Esophagus muscularis mucosa (tissue), 4 donors: Measurements from ENCODE around the gene UNC5CL. TPM values are rescaled to one million over a fixed set of nuclear protein-coding genes. Genes with fewer than 3 reads are reported as not detected.

Source experiments
- DNase-seq: peaks from one replicate; pipeline ENCODE4 v3.0.0-alpha.2; 2017; ENCODE audit errors: extremely low spot score
- H3K27ac ChIP-seq, 4 donors: fragments of 200-600 bp; sonication (generic); replicated peaks in 1 of 4; 1 replicate in 3 of 4; 2 replicates in 1 of 4; pipeline ENCODE4 v1.5.1; 2016 to 2019; ENCODE audit warnings: mild to moderate bottlenecking in 1 of 4
- H3K27me3 ChIP-seq, 4 donors: fragments of 200-600 bp; sonication (generic); one replicate each; pipeline versions ENCODE4 v1.5.1 to v1.6.0; 2016 to 2019
- H3K36me3 ChIP-seq, 4 donors: fragments of 200-600 bp; sonication (generic); one replicate each; pipeline ENCODE4 v1.5.1; 2016 to 2019
- H3K4me1 ChIP-seq, 4 donors: fragments of 200-600 bp; sonication (generic); one replicate each; pipeline ENCODE4 v1.5.1; 2016 to 2019
- H3K4me3 ChIP-seq, 4 donors: fragments of 200-600 bp; sonication (generic); 1 replicate in 2 of 4; 2 replicates in 2 of 4; pipeline ENCODE4 v1.5.1; 2016 to 2019; ENCODE audit warnings: mild to moderate bottlenecking in 4 of 4, moderate library complexity in 1 of 4
- H3K9me3 ChIP-seq, 4 donors: fragments of 200-600 bp; sonication (generic); 1 replicate in 3 of 4; 2 replicates in 1 of 4; pipeline ENCODE4 v1.5.1; 2016 to 2019
- EP300 ChIP-seq: sonication (generic); formaldehyde crosslinking; IDR thresholded peaks from one replicate; pipeline ENCODE4 v1.6.1; 2017; ENCODE audit warnings: antibody characterized with exemption
- POLR2A ChIP-seq: fragments of 450-650 bp; IDR thresholded peaks from one replicate; pipeline ENCODE4 v1.6.1; 2017; ENCODE audit warnings: antibody characterized with exemption, moderate library complexity, mild to moderate bottlenecking, low read depth
- POLR2AphosphoS5 ChIP-seq, 2 donors: sonication (generic); formaldehyde crosslinking; IDR thresholded peaks; one replicate each; pipeline ENCODE4 v1.6.1; 2017; ENCODE audit warnings: antibody characterized with exemption in 2 of 2
- WGBS: methylation state at CpG from one replicate; pipeline ENCODE4 v1.1.5; 2018; 5-methylcytosine and 5-hydroxymethylcytosine counted together
- intact Hi-C: fragments of 100-400 bp; cut with DNase I; formaldehyde crosslinking; loops from one replicate; pipeline ENCODE4 v1.15.1; 2023
- total RNA-seq, 4 donors: library from RNA; depleted of rRNA; stranded (reverse); fragments of >200 nt; gene quantifications; one replicate each; pipeline versions ENCODE4 v1.1.0 to v1.2.1, GENCODE V29; 2016
- TF ChIP-seq, protein P1 (sequence below), 3 experiments: fragments of 200-600 bp in 2 of 3; fragments of 450-650 bp in 1 of 3; sonication (generic) in 2 of 3; IDR thresholded peaks; one replicate each; pipeline ENCODE4 v1.5.1; 2017 to 2019; ENCODE audit warnings: antibody characterized with exemption in 3 of 3, mild to moderate bottlenecking in 2 of 3, moderate library complexity in 1 of 3

UNC5CL gene
- total RNA-seq, 4 donors from 2014 or later, result 0.33 to 0.83 (median 0.60) TPM

DNA sequence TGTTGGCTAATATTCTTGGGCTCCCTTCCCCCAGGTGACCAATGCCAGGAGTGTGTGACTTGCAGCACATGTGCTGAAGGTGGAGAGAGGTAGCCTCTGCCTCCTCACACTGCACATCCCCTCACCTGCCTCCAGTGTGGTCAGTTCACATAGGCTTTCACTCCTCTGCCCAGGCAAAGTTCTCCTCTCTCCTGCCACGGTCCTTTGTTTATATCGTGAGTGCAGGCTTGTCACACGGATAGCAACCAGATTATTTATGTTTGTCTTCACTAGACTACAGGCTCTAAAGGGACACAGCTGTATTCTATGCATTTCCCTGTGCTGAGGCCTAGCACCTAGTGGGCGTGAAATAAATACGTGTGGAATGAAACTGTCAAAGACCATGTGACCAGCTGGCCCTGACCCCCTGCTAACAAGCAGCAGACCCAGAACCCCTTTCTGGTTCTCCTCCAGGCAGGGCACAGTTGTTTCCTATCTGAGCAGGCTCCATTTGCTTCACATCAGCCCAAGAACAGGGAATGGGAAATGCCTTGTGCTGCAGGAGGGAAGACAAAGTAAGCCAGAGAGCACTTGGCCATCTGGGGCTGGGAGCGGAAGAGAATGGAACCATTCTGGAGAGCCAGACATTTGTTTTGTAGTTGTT is 42.3 kb downstream of the UNC5CL start:
- WGBS, result 40% methylated on average over 6 of the region's 6 CpGs
- Histone ChIP-seq H3K4me3 (no peak overlapping the region), H3K36me3 (no peaks in the 10 kb centered on the region), H3K27ac (peak overlapping the region; percentile 37 to 68 (median 58)), H3K9me3 (no peaks in the 10 kb centered on the region), H3K27me3 (no peaks in the 10 kb centered on the region), H3K4me1 (peaks cover 20 to 29% (median 22%) of the 10 kb centered on the region in 4 donors)
- DNase-seq, result no peak
- TF ChIP-seq POLR2AphosphoS5 (IDR thresholded peaks at IDR 0.05) (no peak), EP300 (no peak), POLR2A (no peak)
- TF ChIP-seq, protein P1, sequence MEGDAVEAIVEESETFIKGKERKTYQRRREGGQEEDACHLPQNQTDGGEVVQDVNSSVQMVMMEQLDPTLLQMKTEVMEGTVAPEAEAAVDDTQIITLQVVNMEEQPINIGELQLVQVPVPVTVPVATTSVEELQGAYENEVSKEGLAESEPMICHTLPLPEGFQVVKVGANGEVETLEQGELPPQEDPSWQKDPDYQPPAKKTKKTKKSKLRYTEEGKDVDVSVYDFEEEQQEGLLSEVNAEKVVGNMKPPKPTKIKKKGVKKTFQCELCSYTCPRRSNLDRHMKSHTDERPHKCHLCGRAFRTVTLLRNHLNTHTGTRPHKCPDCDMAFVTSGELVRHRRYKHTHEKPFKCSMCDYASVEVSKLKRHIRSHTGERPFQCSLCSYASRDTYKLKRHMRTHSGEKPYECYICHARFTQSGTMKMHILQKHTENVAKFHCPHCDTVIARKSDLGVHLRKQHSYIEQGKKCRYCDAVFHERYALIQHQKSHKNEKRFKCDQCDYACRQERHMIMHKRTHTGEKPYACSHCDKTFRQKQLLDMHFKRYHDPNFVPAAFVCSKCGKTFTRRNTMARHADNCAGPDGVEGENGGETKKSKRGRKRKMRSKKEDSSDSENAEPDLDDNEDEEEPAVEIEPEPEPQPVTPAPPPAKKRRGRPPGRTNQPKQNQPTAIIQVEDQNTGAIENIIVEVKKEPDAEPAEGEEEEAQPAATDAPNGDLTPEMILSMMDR (IDR thresholded peaks at IDR 0.05), result no peak
- intact Hi-C loops, result no loop called here

DNA sequence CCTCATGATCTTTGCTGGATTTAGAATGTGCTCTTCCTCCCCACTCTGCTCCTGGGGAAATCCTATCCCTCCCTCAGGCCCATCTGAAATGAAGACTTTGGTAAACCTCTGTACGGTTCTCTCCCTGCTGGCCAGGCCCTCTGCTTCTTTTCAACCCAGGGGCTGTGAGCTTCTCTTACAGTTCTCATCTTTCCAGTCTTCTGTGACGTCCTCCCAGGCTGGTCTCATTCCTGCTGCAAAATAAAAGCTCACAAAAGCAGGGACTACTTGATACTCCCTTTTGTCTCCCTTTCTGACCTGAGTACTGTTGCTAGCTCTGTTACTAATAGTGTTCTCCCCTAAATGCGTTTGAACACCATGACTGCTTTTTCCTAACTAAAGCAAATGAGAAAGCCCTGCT is 46.3 kb downstream of the UNC5CL start:
- TF ChIP-seq EP300, result no peak
- TF ChIP-seq, protein P1 (IDR thresholded peaks at IDR 0.05), result no peak
- TF ChIP-seq POLR2A, result no peak
- no peak for TF ChIP-seq POLR2AphosphoS5 (IDR thresholded peaks at IDR 0.05)
- peak; percentile 66 for DNase-seq
- no peaks in the 10 kb centered on the region for H3K36me3 ChIP-seq
- H3K27ac ChIP-seq, result no peak overlapping the region
- peaks cover 12 to 21% (median 19%) of the 10 kb centered on the region in 4 donors for H3K4me1 ChIP-seq
- H3K27me3 ChIP-seq, result no peaks in the 10 kb centered on the region
- H3K4me3 ChIP-seq, result no peak overlapping the region
- no peaks in the 10 kb centered on the region for H3K9me3 ChIP-seq
- intact Hi-C loops, result no loop called here
- 76% methylated on average over 3 of the region's 3 CpGs for WGBS

DNA sequence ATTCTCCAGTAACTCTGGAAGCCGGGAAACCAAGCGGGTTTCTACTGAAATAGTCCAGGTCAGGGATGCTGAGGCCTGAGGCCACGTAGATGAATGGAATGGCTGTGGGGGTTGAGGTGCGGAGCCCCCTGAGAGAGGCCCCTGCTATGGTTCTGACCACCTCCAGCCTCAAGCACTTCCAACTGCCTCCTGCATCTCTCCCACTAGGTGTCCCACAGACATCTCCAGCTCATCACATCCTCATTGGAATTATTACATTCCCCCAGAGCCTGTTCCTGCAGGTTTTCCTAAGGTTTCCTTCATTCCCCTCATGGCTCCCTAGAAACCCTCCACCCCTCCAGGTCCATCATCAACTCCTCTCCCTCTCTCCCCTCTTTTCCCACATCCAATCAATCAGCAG is 48.7 kb downstream of the UNC5CL start:
- DNase-seq, result no peak
- Histone ChIP-seq H3K27me3 (no peaks in the 10 kb centered on the region), H3K27ac (no peak overlapping the region), H3K4me1 (no peaks in the 10 kb centered on the region), H3K4me3 (no peak overlapping the region), H3K36me3 (no peaks in the 10 kb centered on the region), H3K9me3 (no peaks in the 10 kb centered on the region)
- intact Hi-C loops, result no loop called here
- 94% methylated on average over 4 of the region's 4 CpGs for WGBS
- TF ChIP-seq POLR2AphosphoS5 (IDR thresholded peaks at IDR 0.05) (no peak), POLR2A (no peak)
- TF ChIP-seq, protein P1 (IDR thresholded peaks at IDR 0.05), result no peak

DNA sequence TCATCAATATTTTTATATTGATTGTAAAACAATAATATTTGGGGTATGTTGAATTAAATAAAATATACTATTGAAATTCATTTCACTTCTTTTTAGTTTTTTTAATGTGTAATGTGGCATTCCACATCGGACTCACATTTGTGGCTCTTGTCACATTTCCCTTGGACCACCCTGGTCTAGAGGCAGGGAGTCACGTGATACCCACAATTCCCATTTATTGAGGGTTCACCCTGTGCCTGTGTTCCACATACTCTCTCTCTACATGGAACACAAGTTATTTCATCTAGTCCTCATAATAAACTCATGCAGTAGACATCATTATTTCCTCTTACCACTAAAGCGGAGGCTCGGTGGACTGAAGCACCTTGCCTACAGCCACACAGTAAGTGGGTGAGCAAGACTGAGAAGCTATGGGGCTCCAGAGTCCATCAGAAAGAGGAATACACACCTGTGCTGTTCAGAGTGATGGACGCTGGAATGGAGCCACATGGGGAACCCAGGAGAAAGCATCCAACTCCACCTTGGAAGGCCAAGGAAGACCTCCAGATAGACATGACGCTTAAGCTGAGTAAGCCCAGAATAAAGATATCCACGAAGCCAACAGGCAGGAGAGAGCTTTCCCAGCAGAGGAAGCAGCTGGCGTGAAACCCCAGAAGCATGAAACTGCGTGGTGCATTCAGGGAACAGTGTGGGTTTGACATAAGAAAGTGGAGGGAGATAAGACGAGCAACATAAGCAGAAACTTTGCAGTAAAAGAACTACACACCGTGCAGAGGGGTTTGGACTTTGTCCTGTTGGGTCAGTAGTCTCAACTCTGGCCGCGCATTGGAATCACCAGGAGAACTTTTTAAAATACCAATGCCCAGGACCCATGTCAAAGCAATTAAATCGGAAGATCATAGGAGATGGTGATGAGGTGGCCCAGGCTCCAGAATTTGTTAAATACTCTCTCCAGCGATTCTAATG is 49.5 kb downstream of the UNC5CL start:
- TF ChIP-seq, protein P1 (IDR thresholded peaks at IDR 0.05), result no peak
- TF ChIP-seq EP300 (no peak), POLR2A (no peak), POLR2AphosphoS5 (IDR thresholded peaks at IDR 0.05) (no peak)
- H3K4me3 ChIP-seq, result no peak overlapping the region
- H3K27ac ChIP-seq, result no peak overlapping the region
- WGBS, result 88% methylated on average over 15 of the region's 15 CpGs
- DNase-seq, result peak; percentile 64
- no peaks in the 10 kb centered on the region for H3K9me3 ChIP-seq
- no peaks in the 10 kb centered on the region for H3K36me3 ChIP-seq
- H3K4me1 ChIP-seq, result no peaks in the 10 kb centered on the region
- intact Hi-C loops, result no loop called here
- no peaks in the 10 kb centered on the region for H3K27me3 ChIP-seq
